OCI-LY3 (cell line): ENCODE data around the gene SCARB1.

Source experiments
- EZH2phosphoT487 ChIP-seq: fragments of 200-600 bp; shearing (Covaris generic); IDR thresholded peaks from 2 replicates; pipeline ENCODE4 v1.6.1; 2018; ENCODE audit warnings: antibody characterized with exemption, mixed run types, low read depth
- TF ChIP-seq, protein P1 (sequence below): fragments of 200-600, 300-600 bp; sonication (generic); IDR thresholded peaks from 2 replicates; pipeline ENCODE4 v1.5.1; 2014; ENCODE audit warnings: antibody characterized with exemption, low read length, low read depth

DNA sequence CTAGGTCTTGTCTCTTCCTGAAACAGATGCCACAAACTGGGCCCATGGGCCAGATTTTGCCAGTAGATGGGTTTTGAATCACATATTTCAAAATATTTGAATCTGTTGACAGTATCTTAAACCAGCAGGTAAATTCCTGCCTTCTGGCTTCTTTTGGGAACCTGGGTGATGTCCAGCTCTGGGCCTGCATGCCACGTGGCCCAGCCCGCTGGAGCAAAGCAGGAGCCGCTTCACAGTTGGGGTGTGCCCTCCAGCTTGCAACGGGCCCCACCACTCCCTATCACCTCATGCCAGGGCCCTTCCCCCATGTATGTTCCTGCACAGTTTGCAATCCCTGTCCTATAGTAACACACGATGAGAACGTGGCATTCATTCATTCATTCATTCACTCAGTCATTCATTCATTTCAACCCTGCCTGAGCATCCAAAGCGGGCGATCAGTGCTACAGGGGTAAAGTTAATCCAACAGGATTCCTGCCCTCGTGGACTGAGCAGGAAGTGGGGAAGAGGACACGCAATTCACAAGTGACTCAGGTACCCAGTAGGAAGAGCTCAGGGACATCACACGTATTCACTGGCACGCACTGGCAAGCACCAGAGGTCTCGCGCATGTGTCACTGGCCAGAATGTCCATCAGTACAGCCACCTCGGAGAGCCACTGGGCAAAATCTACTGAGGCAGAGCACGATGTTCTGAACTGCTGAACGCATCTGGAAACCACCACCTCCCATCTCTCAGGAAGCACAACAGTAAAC lies 27.8 kb downstream of the SCARB1 start:
- no peak for TF ChIP-seq EZH2phosphoT487
- TF ChIP-seq, protein P1, sequence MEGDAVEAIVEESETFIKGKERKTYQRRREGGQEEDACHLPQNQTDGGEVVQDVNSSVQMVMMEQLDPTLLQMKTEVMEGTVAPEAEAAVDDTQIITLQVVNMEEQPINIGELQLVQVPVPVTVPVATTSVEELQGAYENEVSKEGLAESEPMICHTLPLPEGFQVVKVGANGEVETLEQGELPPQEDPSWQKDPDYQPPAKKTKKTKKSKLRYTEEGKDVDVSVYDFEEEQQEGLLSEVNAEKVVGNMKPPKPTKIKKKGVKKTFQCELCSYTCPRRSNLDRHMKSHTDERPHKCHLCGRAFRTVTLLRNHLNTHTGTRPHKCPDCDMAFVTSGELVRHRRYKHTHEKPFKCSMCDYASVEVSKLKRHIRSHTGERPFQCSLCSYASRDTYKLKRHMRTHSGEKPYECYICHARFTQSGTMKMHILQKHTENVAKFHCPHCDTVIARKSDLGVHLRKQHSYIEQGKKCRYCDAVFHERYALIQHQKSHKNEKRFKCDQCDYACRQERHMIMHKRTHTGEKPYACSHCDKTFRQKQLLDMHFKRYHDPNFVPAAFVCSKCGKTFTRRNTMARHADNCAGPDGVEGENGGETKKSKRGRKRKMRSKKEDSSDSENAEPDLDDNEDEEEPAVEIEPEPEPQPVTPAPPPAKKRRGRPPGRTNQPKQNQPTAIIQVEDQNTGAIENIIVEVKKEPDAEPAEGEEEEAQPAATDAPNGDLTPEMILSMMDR, result no peak
